NCI-H146 (cell line): ENCODE measurements around the gene FBF1.

Experiments
- DNase-seq: peaks from one replicate; lab custom pipeline; 2025; lab: John Stamatoyannopoulos, UW

FBF1 gene

DNA sequence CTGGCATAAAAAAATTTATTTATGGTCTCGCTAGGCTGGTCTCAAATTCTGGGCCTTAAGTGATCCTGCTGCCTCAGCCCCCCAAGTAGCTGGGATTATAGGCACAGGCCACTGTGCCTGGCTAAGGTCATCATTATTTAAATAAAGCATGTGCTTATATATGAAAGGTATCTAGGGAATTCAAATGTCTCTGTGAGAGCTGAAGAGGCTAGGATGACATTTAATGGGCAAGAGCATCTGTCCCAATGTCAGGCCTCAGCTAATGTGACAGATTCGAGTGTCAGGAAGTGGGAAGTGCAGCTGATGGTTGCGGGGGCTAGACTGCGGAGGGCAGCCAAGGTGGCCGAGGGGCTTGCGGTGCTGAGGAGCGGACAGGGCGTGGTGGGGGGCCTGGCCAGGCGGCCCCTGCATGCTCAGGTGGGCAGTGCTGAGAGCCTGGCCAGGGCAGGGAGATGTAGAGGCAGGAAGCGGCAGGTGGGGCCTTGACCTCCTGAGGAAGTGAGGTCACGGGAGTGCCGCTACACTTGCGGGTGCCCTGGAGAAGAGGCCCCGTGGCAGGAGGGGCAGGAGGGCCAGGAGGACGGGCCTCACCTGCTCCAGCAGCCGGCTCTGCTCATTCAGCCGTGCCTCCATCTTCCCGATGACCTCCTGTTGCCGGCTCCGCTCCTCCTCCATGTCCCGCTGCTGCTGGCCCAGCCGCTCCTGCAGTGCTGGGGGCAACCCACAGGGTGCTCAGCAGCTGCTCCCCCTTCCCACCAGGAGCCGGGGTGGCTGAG, 23.5 kb downstream of the FBF1 start:
- DNase-seq: no peak

DNA sequence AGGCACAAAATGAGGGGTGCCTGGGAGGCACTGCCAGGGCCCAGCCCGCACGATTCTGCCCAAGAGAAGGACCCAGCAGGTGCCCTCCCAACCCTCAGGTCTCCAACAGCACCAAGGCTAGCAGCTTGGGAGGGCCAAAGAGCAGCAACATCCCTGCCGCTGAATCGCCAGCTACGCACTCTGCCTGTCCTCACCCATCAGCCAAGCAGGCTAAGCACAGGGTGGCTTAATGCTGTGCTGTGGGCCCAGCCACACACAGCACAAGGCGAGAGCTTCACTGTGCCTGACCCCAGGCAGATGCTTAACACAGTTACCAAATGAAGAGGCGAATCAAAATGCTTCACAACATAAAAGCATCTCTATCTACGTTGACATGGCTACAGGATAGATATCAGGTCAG, 25.6 kb downstream of the FBF1 start:
- DNase-seq: no peak

DNA sequence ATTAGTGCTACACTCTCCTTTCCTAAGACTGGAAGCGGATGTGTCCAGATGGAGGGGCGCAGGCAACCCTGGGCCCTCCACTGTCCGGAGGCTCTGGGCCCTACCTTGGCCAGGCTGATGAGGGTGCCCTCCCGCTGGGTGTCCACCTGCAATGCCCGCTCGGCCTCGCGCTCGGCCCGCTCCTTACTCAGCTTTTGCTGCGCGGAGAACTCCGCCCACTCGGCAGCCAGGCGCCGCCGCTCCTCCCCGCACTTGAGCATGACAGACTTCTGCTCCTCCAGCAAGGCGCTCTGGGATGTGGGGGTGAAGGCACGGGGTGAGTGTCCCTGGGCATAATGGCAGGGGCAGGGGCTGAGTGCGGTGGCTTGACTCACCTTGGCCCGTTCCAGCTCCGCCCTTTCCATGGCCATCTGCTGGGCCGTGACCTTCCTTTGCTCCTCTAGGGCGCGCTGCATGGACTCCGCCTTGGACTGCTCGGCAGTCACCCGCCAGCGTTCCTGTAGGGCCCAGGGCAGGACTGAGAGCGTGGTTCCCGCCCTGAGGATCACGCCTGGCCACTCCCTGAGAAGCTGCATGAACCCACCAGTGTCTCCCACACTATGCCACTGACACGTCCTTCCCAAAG, 26.1 kb downstream of the FBF1 start:
- no peak for DNase-seq

DNA sequence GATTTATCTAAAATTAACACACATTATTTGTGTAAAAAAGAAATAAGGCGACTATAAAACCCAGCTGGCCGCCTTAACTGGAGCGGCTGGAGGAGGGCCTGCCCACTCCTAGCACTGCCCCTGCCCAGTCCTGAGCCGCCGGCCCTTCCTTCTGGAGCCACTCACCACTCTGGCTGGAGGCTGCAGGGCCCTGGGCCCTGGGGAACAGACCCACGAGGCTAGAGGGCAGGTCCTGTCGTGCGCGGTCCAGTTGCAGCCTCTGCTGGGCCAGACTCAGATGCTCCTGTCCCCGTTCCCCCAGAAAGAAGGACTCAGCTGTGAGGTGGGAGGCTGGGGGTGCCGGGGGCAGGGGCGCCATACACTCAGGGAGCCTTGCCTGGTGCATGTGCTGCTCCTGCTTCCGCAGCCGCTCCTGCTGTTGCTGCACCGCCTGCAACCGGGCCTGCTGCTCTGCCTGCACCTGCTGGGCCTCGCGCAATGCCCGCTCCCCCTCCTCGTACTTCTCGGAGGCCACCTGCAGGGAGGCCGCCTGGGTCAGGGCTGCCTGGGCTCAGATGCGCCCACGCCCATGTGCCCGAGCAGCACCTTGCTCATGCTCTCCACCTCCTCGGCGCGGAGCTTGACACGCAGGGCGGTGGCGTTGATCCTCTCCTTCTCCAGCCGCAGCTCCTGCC, 27.2 kb downstream of the FBF1 start:
- DNase-seq: no peak

DNA sequence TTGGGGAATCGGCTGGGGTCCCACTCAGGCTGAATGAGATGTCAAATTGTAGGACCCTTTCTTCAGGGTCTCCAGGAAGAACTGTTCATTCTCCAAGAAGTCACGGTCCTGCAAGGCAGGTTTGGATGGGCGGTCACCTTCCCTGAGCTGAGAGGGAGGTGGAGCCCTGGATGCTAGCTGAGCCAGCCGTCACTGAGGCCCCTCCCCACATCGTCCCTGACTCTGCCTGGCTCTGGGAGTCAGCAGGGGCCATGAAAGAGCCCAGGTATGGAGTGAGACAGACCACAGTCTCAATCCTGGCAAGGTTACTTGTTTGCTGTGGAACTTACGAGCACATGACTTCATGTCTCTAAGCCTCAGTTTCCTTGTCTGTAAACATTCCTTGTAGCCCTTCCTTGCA, 30.1 kb downstream of the FBF1 start:
- DNase-seq: peak; percentile 66

DNA sequence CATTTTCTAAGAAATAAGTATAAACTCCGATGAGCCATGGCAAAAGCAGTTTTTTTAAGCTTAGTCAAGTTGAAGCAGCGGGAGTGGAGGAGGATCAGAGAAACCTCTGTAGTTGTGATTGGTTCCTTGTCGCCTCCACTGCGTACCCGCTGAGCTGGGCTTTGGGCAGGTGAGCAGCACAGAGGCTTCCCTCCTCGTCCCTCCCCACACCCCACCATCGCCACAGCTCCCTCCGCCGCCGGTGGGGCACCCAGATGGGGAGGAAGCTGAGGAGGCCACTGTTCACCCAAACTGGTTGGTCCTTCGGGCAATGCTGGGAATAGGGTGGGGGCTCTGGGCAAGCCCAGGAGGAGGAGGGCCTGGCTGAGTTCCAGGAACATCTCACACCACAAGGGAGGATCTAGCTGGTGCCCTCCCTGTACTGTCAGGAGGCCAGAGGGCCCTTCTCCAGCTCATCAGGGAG, 31.0 kb downstream of the FBF1 start:
- peak; percentile 85 for DNase-seq

DNA sequence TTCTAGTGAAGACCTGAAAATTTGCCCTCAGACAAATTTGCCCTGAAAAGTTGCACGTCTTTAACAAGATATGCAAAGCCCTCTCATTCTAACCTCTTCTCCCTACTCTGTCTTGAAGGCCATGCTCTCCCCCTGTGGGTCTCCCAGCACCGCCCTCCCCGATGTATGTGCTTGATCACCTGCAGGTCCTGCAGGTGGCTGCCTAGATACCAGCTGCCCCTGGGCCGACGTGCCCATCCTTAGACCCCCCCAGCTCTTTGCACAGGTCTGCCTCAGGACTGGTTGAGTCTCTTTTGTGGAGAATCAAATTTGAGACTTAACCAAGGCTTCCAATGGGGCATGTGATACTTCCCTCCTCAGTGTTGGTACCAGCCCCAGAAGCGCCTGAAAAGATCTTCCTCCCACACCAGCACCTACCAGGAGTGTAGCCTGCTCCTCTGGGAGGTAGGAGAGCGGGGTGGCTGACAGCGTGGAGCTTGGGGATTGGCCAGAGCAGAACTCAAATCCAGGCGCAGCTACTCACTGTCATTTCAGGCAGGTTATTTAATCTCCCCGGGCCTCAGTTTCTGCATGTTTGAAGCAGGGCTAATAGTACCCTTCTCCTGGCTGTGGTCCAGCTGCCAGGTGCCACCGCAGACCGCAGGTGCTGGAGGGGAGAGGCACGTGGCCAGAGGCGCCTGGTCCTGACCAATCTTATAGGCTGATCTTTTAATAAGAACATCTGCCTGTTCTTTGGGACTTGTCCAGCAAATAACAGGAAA, 31.6 kb downstream of the FBF1 start:
- DNase-seq: peak; percentile 87

DNA sequence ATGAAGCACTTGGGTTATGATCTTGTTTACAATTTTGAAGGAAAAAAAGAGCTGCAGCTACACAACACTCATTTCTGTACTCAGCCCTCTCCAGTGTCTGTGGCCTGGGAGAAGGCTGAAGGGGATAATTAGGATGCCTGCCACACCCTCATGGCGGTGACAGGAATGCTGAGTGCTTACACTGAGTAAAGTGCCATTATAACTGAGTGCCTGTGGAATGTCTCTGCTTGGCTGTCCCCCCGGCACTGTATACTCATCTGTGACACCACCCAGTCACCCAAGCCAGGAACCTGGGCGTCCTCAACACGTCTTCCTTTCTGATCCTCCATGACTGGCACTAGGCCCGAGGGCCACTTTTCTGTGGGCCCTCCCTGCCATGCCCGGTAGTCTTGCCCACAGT, 32.6 kb downstream of the FBF1 start:
- DNase-seq: no peak

DNA sequence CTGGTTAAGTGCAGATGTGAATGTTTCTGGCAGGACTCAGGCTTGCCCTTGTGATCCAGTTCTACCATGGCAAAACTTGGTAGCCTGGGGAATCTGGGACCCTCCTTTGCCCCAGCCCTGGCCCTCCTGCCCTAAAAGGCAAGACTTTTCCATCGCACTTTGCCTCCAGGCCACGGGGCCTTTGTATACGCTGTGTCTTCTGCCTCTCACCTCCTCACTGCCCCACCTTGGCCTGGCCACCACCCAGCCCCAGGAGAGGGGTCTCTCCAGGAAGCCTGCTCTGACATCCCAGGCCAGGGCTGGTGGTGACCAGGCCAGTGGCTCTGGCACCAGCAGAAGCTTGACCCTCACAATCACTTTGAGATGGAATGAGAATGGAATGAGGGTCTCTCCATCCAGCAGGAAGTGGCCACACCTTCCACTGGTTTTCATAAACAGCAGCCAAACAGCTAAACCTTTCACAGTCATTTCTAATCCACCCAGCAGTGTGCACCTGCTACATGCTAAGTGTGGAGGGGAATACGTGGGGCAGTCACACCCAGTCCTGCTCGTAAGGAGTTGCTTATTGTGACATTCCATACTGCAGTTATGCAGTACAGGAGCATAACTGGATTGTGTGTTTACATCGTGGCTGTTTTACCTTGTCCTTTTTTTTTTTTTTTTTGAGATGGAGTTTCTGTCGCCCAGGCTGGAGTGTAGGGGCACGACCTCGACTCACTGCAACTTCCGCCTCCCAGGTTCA, 34.5 kb downstream of the FBF1 start:
- DNase-seq: no peak

DNA sequence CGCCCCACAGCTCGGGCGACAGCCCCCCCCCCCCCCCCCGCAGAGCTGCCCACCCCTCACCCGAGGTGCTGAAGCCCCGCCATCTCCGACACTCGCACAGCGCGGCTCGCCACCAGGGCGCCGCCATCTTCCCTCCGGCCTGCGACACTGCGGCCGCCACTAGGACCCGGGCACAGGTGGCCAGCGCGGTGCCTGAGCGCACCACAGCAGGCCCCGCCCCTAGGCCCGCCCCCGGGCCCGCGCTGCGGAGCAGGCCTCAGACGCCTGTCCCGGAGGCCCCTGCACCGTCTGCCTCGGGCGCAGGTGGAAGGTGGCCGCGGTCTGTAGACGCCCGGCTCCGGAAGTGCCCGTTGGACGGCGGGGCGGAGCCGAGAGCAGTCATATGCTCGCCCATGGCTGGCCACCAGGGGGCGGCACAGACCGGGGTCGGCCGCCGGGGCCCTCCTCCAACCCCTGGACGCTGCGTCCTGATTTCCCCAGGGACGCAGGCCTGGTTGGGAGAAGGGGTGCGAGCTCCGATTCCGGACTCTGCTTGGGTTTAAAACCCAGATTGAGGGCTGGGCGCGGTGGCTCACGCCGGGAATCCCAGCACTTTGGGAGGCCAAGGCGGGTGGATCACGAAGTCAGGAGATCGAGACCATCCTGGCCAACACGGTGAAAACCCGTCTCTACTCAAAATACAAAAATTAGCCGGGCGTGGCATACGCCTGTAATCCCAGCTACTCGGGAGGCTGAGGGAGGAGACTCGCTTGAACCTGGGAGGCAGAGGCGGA, 35.9 kb downstream of the FBF1 start, which contains the start of gene MRPL38:
TSS of gene MRPL38 (minus strand) at position 136 of the 773 bp plus-strand sequence. CDS start at position 127, 9 bp downstream.
- peak; percentile 97 for DNase-seq

DNA sequence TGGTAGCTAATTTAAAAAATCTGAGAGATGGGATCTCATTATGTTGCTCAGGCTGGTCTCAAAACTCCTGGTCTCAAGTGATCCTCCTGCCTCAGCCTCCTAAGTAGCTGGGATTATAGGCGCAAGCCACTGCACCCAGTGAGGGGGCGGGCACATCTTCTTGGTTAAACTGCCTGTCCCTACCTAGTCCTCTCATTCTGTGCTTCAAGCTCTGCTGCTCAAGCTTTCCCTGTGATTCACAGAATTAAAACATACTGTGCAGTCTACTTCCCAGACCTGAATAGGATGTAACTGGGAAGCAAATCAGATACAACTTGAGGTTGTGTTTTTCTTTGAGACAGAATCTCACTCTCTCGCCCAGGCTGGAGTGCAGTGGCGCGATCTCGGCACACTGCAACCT, 38.4 kb downstream of the FBF1 start:
- no peak for DNase-seq

DNA sequence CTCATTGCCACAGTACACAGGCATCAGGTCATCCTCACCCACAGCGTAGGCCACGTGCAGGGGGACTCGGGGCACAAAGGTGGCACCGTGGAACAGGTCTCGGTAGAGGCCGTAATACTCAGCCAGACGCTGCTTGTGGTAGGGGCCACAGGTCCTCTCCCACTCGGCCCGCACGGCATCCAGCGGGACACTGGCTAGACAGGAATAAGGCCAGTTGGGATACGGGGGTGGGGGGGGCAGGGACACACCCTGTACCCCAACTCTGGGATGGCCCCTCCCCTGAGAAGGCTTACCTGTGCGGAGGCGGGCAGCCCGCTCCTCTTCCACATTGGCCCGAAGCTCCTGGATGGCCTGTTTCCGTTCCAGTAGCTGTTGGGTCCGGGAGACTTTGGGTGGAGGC, 39.1 kb downstream of the FBF1 start:
- no peak for DNase-seq

DNA sequence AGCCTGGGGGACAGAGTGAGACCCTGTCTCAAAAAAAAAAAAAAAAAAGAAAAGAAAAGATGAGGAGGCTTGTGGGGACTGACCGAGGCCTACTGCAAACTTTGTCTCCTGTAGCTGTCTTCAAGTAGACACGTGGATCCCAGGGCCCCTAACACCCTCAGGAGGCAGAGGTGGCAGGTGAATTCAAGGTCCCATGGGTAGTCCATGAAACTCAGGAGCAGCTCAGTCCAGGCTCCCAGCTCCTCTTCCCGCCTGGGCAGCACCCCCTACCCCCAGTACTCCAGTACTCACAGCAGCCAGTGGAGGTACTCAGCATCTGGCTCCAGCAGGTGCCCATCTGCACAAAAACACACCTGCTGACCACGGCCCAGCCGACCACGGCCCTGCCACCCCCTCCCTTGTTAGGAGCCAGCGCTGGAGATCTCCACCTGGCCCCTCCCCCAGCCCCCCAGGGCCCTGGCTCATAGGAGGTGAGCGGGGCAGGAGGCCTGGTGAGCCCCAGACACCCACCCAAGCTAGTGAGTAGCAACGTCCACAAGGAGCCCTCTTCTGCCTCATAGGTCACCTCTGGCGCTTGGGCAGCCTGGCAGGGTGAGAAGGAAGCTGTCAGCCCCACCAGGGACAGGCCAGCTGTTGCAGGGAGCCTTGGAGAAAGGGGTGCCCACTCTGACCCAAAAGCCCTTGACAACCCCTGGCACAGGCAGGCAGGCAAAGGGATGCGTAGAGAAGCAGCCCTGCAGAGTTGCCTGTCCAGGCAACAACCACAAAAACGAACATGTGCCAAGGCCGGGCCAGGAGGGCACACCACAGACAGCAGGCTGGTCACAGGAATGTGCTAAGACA, 39.9 kb downstream of the FBF1 start:
- DNase-seq: no peak

DNA sequence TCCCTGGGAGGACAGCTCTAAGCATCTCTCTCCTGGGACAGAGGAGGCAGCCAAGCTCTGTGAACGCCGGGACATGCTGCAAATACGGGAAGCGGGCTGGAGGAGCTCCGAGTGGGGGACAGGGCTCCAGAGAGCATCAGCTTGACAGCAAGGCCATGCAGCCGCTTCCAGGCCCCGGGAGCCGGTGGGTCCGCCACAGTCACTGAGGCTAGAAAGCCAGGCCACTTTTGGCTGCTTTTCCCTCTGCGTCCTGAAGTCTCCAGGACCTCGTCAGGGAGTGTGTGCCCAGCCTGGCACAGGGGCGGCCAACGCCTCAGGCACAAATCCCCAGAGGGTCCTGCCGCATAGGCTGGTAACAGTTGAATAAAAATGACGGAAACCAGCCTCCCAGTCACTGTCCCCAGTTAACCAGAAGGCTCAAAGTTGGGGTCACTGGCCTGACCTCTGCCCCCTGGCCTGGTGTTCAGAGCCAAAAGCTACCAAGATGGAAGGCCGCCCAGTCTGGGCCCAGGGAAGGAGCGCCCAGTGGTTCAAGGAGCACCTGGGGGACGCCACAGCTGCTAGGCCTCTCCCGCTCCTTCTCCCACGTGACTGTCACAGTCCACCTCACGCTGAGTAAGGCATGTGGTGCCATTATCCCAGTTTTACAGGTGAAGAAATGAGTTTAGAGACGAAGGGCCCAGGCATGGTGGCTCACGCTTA, 40.9 kb downstream of the FBF1 start:
- DNase-seq: no peak

DNA sequence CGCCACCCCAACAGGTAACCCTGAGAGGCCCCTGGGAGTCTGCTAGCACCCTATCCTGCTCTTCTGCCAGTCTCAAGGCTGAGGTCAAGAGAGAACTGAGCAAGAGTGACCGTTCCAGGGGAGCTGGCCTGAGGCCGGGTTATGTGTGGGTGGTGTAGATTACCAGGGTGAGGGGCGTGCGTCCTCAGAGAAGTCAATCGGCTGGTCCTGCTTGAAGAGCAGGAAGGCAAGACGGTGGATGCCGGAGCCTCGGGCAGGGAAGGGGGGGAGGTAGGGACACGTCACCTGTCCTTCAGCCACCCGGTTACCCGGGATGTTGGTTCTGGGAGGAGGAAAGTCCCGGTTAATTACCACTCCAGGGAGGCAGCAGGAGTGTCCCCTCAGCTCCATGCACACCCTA, 41.5 kb downstream of the FBF1 start:
- no peak for DNase-seq

DNA sequence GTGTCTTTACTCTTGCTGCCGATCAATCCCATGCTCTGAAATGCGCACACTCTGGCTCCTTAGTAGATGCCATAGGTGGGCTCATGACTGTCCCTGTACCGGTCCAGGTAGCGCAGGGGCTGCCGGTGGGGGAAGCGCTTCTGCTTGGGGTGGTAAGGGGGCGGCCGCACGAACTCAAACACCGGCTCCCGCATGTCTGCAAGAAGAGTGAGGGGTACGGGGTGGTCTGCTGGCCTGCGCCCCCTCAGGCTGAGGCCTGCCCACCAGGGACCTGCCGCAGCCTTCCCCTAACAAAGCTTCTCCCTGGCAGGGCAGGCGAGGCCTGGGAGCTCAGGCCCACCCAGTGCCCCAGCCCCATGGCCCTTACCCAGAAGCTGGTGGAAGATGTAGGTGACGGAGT, 42.1 kb downstream of the FBF1 start:
- no peak for DNase-seq

DNA sequence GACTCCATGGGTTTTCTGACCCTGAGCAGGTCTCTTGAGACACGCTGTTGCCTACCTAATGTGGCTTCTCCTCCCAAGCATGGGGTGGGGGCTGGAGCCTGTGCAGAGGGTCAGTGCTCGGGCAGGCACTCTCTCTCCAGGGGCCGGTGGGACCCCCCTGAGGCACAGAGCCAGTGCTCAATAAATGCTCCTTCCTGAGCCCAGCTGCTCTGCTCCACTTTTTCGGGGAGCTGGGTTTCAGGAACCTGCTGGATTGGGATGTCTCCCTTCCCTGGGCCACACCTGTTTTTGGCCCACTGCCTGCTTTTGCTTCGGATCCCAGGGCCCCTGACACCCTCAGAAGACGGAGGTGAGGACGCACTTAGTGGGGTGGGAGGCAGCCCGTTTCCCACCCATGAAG, 42.8 kb downstream of the FBF1 start:
- DNase-seq: no peak

DNA sequence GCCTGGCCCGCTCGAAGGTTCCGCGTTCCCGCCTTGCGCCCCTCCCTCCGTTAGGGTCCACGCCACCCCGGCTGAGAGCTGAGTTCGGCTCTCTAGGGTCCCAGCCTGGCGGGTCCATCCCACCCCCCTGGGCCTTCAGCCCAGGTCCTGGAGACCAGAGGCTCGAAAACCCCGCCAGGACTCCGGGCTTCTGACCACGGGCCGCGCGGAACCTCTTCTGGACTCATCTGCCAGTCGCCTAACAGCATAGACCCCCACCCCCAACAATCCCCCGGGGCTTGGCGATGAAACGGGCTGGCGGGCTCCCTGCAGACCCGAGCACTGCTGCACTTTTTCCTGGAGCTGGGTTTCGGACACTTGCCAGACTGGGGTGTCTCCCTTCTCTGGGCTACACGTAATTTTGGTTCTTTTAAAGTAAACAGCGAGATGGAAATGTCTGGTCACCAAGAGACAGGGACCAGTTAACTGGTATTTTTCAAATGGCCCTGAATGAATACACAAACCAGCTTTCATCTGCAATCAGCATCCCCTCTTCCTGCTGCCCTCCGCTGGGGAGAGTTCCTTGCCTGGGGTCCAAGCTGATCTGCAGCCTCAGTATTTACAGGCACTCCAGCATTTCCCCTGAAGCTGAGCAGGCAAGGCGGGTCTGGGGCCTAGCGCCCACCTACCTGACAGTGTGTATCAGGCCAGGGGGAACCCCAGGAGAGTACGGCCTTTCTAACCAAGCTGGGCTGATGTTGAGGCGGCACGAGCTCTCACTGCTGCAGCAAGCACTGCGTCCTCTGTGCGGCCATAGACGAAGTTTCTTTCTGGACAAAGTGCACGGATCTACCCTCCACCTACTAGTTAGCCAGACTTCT, 43.5 kb downstream of the FBF1 start:
- DNase-seq: no peak
